Stimulated activated CD8-positive, alpha-beta memory T cell treated with anti-CD3 and anti-CD28 coated beads, Interleukin-15, amount 100 ng/mL, for 1 hour (primary cell): ENCODE results near the gene ATP13A1.

Source experiments
- DNase-seq: peaks from one replicate; pipeline ENCODE4 v3.0.0-alpha.2; 2020; ENCODE audit warnings: low read depth

Gene ATP13A1

DNA sequence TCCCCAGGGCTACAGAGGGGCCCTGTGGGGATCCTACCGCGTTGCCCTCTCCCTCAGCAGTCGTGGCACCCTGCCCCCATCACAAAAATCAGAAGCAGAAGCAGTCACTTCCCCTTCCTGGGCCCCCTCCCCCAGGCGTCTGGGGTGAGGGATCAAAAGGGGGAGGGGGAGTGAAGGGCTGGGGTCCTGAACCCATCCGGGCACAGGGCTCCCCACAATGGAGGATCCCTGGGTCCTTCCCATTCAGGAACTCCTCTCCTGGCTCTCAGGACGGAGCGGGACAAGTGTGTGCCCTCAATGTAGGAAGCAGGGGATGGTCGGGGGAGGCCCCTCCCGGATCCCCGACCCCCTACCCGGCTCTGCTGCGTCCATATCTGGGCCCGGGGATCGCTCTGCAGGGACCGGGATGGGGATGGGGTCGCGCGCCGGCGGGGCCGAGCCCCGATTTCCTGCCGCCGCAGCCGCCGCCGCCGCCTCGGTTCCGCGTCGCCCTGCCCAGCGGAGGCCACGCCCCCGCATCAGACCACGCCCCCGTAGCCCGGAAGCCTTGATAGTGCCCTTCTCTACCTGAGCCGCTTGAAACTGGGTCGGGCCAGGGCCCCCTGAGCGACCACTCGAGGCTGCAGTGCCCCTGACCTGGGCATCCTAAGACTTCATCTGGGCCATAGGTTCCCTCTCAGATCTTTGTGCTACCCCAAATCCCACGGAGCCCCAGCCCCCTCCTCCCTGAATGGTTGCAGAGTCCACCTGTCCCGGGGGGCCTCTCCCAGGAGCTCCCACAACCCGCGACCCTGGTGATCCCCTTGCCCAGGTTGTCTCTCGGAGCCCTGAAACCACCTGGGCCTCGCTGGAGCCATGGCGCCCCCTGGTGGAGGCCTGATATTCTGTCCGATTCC is 20.1 kb downstream of the ATP13A1 start, which contains the start of gene GMIP:
TSS of gene GMIP (minus strand) at position 500 of the 896 bp plus-strand sequence. CDS start at position 372, 128 bp downstream.
- DNase-seq = peak; percentile 84

DNA sequence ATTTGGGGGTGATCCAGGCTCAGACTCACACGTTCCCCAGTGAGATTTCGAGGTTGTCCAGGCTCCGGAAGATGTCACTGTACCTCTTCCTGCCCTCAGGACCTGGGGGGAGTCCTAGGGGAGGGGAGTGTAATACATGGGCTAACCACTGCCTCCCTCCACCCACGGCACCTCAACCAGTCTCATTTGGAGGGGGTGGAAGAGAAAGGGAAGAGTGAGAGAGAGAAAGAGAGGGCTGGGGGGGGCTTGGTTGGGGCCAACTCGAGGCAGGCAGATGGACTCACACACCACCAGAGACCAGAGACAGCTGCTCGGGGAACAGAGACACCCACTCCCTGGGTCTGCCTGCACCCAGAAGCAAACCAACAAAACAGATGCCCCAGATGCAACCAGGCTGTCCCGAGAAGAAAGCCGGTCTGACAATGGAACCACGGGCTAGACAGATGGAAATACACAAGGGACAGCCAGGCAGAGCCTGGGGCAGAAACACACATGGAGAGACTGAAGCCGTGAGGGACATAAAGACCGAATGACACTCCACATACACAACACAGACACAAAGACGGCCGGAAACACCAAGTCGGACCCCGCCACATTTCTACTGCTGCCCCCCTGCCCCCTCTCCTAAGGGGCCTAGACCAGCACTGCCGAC is 20.8 kb downstream of the ATP13A1 start:
- no peak for DNase-seq

DNA sequence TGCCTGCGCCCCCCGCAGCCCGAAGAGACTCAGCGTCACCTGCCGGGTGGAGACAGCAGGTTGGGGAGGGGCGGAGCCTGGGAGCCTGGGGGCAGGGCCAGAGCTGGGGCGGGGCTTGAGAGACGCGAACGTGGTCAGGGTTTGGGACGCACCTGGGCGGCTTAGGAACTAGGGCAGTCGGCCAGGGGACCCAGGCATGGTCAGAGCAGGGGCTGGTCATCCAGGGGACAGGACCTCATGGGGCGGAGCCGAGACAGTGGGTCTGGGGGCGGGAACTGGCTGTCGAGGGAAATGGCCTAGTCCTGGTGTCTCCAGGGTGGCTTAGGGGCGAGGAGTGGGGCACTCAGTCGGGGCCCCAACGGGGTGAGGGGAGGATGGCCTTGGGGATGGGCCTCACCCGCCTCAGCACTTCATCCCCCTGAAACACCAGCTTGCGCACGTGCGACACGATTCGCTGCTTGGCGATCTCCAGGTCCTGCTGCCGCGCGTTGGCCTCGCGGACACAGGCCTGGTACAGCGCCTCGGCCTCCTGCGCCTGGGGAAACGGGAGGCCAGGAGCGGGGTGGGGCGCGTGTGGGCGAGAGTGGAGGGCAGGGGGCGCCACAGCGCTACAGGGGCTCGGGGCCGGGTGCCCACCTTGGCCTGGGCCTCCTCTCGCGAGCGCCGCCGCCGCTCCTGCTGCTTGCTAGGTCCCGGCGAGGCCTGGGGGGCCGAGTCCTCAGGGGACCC is 25.8 kb downstream of the ATP13A1 start:
- DNase-seq = no peak

DNA sequence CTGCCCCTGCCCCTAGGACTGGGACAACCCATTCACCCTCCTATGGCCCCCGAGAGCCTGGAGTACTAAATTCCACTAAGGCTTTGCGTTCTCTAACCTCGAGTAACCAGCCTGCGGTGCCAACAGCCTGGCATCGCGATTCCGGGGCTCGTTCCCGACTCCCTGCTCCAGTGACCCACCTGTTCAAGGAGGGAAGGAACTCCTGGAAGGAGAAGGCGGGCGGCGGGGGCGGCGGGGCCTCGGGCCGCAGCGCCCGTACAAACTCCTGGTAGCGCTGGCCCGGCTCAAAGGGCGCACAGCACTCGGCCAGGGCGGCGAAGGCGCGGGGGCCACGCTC is 26.3 kb downstream of the ATP13A1 start:
- no peak for DNase-seq

DNA sequence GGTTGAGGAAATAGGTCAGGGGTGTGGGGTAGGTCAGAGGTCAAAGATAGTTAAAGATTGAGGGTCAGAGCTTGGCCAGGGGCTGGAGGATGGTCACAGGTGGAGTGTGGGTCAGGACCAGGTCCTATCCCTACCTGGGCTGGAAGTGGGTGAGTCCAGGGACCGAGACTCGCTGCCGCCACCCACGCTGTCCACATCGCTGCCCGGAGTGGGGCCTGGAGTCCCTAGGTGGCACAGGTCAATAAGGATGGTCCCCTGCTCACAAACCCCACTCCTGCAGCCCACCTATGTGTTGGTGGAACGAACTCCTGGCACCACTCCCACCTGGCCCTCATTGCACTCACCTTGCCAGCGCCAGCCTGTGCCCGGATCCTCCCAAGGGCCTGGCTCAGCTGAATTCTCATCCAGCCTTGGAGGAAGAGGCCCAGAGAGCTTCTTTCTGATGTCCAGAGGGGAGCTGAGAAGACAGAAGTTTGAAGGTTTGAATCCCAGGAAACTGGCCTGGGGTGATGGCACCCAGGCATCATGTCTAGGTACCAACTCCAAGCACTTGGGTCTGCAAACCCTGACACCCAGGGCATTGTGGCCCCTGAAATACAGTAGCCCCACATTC is 26.8 kb downstream of the ATP13A1 start:
- DNase-seq = no peak

DNA sequence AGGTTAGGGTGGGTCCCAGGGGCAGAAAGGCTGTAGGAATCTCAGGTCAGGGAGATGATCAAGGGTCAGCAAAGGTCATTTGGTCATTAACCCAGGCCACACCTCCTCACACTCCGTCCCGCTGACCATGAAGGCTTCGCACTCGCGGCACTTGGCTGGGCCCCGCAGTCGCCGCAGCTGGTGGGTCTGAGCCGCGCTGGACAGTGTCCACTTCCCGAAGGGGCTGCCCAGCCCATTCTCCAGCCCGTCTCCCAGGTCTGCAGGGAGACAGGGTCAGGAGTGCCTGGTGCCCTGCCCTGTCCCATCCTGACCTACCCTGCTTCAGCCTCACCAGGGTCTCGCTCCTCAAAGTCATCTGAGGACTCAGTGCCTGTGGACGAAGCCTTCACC is 28.2 kb downstream of the ATP13A1 start:
- no peak for DNase-seq

DNA sequence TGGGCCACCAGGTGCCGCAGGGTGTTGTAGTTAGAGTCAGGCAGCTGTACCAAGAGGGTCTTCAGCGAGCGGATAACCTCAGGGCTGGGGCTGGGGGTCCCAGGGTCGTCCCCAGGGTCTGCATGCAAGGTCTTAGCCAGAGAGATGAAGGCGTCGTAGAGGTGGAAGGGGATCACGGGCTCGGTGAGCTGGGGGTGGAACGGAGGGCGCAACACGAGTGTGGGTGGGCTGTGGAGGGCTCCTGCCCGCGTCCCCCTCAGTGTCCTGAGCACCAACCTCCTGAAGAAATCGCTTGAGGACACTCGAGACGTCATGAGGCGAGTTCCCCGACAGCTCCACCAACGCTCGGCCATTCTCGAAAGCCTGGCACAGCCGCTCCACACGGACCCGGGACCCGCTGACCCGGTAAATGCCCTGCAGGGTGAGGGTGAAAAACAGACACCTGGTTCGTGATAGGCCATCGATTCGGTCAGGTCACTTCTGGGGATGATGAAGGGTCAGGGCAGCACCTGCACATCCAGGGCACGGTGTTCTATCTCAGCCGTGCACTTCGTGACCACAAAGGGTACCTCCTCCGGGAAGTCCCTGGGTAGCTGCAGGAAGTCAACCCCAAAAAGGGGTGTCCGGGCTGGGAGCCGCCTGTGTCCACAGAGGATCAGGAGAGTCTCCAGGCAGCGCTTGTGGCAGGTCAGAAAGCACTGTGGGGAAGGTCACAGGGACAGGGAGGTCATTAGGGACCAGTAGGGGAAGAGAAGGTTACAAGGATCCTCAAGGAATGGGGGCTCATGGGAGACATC is 28.8 kb downstream of the ATP13A1 start:
- no peak for DNase-seq

DNA sequence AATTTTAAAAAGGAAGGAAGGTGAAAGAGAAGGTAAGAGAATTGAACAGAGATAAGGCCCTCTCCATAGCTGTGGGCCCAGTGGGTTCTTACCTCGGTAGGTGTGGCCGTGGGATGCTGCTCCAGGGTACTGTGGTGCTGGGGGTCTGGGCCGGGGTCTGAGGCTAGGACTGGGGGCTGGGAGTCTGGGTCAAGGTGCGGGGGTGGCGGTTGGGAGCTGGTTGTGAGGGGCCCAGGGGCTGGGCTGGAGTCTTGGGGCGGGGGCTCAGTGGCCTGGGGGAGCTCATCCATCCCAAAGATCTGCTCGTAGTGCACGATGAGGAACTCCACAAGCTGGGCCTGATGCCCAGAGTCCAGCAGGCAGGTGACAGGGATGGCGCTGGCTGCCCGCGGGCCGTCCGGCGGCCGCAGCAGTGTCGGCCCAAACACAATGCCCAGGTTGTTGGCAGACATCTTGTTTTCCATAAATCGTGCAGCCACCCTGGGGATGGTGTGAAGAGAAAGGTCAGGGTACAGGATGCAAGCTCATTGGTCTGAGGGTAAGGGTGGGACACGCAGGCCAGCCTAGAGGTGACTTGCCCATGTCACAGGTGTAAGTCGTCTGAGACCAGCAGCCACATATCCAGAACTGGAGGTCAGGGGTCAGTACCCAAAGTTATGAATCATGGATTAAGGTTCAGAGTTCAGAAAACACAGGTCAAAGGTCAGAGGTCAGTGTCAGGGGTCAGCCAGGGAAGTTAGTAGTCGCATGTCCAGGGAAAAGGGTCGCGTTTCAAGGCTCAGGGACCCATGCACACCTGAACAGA is 29.6 kb downstream of the ATP13A1 start:
- DNase-seq = no peak

DNA sequence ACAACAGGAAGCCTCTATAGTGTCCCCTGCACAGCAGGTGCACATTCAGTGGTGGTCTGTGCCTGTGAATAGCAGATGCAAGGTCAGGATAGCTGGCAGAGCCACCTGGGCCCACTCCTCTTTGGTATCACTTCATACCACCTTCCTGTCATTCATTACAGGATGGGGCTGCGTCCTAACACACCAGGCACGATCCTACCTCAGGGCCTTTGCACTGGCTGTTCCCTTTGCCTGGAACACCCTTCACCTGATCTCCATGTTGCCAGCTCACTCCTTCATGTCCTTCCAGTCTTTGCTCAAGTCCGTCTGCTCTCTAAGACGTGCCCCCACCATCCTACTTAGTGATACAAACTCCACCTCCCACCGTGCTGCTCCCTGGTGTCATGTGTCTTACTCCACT is 30.8 kb downstream of the ATP13A1 start:
- no peak for DNase-seq

DNA sequence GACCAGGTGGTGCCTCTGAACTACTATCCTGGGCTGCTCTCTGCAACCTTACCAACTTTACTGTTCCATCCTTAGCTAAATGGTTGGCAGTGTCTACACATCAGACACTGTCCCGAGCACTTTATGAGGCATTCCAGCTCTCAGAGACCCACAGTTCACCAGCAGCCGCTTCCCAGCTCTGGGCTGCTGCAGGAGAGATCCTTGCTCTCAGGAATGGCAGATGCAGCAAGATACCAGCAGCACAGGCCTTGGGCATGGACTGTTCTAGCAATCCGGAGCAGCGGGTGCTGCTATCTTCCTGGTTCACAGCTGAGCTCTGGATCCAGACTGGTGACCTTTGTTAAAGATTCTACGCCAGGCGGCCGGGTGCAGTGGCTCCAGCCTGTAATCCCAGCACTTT is 32.1 kb downstream of the ATP13A1 start:
- DNase-seq = no peak

DNA sequence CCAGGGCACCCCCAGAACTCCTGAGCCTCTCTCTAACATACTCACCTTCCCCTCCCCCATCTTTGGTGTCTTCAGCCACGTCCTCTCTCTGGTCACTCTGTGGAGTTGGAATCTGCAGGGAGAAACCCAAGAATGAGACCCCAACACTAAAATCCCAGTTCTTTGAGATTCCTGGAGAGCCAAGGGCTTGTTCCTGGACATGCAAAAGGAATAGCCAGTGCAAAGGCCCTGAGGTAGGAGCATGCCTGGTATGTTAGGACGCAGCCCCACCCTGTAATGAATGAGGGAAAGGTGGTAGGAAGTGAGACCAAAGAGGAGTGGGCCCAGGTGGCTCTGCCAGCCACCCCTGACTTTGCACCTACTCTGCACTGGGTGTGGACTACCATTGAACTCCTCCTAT is 33.0 kb downstream of the ATP13A1 start:
- no peak for DNase-seq

DNA sequence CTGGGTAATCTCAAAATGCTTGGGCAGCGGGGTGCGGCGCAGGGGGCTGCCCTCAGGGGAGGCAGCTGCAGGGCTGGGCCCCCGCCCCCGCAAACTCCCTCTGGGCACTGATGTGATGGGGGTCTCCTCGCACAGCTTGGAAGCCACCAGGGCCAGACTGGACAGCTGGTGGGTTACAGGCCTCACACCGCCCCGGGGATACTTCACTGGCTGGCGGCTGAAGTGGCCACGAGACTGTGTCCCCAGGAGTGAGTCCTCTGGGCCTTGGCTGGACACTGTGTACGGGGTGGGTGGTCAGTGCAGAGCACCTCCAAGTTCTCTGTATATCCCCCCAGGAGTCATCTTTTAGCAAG is 33.4 kb downstream of the ATP13A1 start:
- DNase-seq = no peak

DNA sequence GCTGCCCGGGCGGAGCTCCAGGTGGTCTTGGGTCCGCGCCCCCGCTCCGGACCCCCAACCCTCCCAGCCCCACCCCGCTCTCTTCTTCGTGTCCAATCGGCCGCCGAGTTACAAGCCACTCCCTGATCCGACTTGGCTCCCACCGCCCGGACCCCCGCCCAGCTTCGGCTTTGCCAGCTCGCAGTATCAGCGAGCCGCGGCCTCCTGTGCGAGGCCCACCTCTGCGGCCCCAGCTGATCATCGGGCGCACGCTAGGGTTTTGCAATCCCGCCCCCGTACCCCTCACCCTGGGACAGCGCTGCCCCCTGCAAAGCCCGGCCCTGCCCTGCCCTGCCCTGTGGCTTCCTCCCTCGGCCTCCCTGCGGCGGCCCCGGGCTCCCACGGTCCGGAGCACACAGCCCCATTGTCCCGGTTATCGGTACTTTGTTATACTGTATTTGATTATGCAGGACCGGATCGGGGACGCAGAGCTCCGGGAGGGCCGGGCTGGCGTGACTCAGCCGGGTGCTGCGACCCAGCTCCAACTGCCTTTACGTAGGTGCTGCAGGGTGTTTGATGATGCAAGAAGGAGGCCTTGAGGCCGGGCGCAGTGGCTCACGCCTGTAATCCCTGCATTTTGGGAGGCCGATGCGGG is 34.9 kb downstream of the ATP13A1 start:
- DNase-seq = no peak

DNA sequence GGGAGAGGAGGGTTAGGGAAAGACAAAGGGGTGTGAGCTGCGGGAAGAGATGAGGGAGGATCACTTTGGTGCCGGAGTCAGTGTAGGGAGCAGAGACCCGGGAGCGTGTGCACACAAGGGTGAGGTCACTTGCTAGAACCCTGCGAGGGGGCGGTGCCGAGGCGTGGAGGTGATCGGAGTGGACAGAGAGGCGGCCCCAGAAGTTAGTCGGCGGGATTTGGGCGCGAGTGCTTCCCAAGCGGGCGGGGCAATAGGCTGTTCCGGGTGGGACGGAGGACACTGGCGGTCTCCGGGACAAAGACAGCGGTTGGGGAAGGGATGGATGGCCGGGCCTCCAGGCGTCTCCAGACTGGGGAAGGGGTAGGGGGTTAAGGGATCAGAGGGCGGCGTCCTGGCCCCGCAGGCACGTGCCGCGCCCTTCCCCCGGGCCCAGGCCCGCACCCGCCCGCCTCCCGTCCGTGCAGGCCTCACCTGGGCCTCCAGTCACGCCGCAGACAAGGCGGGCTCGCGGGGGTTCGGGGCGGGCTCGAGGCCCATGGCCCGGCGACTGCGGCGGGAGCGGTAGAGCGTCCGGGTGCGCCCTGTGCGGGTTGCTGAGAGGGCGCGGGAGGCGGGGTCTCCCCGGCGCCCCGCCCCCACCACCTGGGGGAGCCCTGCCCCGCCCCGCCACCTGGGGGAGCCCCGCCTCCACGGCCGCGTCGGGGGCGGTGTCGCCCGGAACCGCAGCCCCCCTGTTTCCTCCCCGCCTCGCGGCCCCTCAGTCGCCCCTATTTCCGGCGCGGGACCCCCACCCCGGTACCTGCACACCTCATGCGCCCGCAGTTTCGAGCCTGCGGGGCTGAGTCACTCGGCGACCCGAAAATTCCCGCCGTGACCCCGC is 35.6 kb downstream of the ATP13A1 start, which contains the start of gene LPAR2:
TSS of gene LPAR2 (minus strand) at position 600 of the 880 bp plus-strand sequence. CDS start 945 bp downstream, outside the sequence.
- DNase-seq = peak; percentile 53

DNA sequence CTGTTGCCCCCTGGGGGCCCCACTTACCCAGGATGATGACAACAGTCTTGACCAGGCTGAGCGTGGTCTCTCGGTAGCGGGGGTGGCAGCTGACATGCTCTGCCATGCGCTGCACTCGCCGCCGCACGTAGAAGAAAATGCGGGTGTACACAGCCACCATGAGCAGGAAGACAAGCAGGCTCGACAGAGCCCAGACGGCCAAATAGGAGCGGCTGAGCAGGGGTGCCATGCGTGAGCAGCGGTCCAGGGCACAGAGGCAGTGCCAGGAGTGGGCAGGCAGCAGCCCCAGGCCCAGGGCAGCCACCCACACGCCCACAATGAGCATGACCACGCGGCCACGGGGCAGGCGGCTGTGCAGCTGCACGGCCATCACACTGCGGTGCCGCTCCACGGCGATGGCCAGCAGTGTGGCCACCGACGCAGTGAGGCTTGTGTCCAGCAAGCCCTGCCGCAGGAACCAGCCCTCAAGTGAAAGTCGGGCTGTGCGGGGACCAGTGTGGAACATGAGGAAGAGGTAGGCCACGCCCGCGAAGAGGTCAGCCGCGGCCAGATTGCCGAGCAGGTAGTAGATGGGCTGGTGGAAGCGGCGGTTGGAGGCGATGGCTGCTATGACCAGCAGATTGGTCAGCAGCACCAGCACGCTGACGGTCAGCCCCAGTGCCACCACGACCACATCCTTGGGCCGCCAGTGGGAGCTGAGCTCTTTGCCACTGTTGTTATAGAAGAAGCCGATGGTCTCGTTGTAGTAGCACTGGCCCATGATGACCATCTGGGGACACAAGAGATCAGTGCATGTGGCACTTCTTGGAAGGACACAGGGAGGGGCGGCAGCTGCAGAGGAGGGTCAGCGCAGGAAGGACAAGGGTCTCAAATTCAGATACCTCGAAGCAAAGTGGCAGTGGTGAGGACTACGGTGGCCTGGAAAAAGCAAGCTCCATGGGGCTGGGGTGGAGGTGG is 36.7 kb downstream of the ATP13A1 start:
- DNase-seq = no peak

DNA sequence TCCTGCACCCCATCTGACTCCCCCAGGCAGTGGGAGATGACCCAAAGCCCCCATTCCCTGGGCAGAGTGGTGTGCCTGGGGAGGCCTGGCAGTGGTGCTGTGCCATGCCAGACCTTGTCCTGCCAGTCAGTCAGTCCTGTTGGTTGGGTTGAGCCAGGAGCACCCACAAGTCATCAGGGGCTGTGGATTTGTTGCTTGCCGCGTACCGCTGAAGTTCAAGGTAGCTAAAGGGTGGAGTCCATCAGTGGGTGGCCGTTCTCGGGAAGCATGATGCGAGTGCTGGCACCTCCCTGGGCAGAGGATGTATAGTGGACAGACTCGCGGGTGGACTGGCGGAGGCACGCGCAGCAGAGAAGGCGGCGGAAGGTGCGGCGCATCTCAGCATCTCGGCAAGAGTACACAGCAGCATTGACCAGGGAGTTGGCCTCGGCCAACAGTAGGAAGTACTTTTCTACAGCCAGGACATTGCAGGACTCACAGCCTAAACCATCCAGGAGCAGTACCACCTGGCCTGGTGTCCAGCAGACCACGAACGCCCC is 39.4 kb downstream of the ATP13A1 start:
- DNase-seq = no peak

DNA sequence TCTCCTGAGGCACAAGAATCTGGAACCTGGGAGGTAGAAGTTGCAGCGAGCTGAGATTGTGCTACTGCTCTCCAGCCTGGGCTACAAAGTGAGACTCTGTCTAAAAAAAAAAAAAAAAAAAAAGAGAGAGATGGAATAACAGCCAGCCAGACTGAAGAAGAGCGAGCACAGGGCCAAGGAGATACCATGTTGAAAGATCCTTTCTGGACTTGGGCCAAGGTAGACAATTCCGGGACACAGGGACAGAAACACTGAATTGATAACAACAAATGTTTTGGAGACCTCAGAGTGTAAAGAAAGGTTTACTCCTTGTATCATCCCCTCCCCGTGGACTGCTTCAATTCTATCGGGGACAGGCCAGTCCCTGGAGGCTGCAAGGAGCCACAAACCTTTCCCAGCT is 40.1 kb downstream of the ATP13A1 start:
- no peak for DNase-seq

DNA sequence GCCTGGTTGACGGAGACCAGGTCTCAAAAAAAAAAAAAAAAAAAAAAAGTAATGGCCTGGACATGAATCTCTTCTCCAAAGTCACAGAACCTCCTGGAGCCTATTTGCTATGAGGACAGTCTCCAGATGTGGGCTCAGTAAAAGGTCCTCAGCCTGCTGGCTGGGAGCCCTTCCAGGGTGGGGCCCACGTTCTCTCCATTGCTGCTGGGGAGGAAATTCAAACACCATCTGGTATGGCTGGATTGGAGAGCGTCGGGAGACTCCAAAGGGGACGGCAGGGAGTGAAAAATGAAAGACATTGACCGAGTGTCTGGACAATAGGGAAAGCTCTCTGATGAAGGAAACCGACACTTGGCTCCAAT is 43.6 kb downstream of the ATP13A1 start:
- no peak for DNase-seq
